Astrocyte of the spinal cord (primary cell): Measurements from ENCODE around the gene SAMD10.

Source experiments
- DNase-seq: peaks from one replicate; pipeline ENCODE4 v3.0.0; 2011; ENCODE audit warnings: low read depth, low spot score
- H3K4me3 ChIP-seq: 2 replicates; pipeline ENCODE4 v1.5.1; 2011; ENCODE audit warnings: low read depth, mild to moderate bottlenecking, low read length, moderate library complexity
- CTCF ChIP-seq: IDR thresholded peaks from 2 replicates; pipeline ENCODE4 v1.5.1; 2012; ENCODE audit warnings: low read depth, mild to moderate bottlenecking, low read length, inconsistent platforms
- in situ Hi-C: cut with HindIII; loops from 2 replicates; pipeline ENCODE4 v1.10.0; 2017; ENCODE audit warnings: low sequenced_read_pairs

The SAMD10 gene

GRCh38 chr20:63958471-63958870, 21.0 kb downstream of the SAMD10 start:
- DNase-seq, result no peak
- TF ChIP-seq CTCF, result no peak
- in situ Hi-C loops, result no loop called here
- H3K4me3 ChIP-seq, result no peak overlapping the region

GRCh38 chr20:63957690-63958441, 21.6 kb downstream of the SAMD10 start:
- no peak overlapping the region for H3K4me3 ChIP-seq
- in situ Hi-C loops, result no loop called here
- no peak for TF ChIP-seq CTCF
- no peak for DNase-seq

GRCh38 chr20:63957004-63957689, 22.3 kb downstream of the SAMD10 start:
- TF ChIP-seq CTCF, result peak; percentile 13
- H3K4me3 ChIP-seq, result peak overlapping the region; percentile 45
- DNase-seq, result peak; percentile 66
- in situ Hi-C loops, result no loop called here

- no peak for TF ChIP-seq CTCF
- in situ Hi-C loops, result no loop called here
- DNase-seq, result no peak
- H3K4me3 ChIP-seq, result peak overlapping the region; percentile 45
Observed at GRCh38 chr20:63956664-63957003, 22.8 kb downstream of the SAMD10 start.

- TF ChIP-seq CTCF, result no peak
- H3K4me3 ChIP-seq, result peak within 1 kb of the TSS; percentile 80
- DNase-seq, result peak; percentile 94
- in situ Hi-C loops, result no loop called here
Observed at GRCh38 chr20:63955827-63956663, 23.4 kb downstream of the SAMD10 start, which contains the start of gene UCKL1. Gene UCKL1, minus strand, starts transcription at chr20:63956416. Its CDS starts 44 bp downstream, at chr20:63956372.

GRCh38 chr20:63955281-63955826, 24.1 kb downstream of the SAMD10 start:
- peak; percentile 15 for DNase-seq
- in situ Hi-C loops, result no loop called here
- peak; percentile 46 for TF ChIP-seq CTCF
- peak overlapping the region; percentile 80 for H3K4me3 ChIP-seq
